ENCODE measurements around the gene AUTS2.

- no peak for TF ChIP-seq CTCF (IDR thresholded peaks at IDR 0.05)
- TF ChIP-seq POLR2AphosphoS5 (IDR thresholded peaks at IDR 0.05): no peak
- TF ChIP-seq POLR2A (IDR thresholded peaks at IDR 0.05): no peak
These were observed 1082.6 kb downstream of the AUTS2 start for GRCh38 chr7:70680743-70681468.
